Keratinocyte (primary cell): Measurements from ENCODE around the gene PGAP6.

Experiments used
- EZH2 ChIP-seq: IDR thresholded peaks from one replicate; pipeline ENCODE4 v1.6.1; 2012; ENCODE audit warnings: inconsistent platforms, mild to moderate bottlenecking, low read length, moderate library complexity
- TF ChIP-seq, protein P1 (sequence below), 3 experiments: IDR thresholded peaks in 1 of 3; conservative IDR thresholded peaks in 1 of 3; optimal IDR thresholded peaks in 1 of 3; 2 replicates in 2 of 3; 3 replicates in 1 of 3; pipeline versions ENCODE3 to v1.5.1; 2011; ENCODE audit warnings: low read length in 3 of 3, mild to moderate bottlenecking in 3 of 3, moderate library complexity in 2 of 3, control low read depth in 1 of 3, inconsistent platforms in 1 of 3; ENCODE audit not compliant: insufficient read depth in 2 of 3; ENCODE audit errors: extremely low read depth in 1 of 3

DNA sequence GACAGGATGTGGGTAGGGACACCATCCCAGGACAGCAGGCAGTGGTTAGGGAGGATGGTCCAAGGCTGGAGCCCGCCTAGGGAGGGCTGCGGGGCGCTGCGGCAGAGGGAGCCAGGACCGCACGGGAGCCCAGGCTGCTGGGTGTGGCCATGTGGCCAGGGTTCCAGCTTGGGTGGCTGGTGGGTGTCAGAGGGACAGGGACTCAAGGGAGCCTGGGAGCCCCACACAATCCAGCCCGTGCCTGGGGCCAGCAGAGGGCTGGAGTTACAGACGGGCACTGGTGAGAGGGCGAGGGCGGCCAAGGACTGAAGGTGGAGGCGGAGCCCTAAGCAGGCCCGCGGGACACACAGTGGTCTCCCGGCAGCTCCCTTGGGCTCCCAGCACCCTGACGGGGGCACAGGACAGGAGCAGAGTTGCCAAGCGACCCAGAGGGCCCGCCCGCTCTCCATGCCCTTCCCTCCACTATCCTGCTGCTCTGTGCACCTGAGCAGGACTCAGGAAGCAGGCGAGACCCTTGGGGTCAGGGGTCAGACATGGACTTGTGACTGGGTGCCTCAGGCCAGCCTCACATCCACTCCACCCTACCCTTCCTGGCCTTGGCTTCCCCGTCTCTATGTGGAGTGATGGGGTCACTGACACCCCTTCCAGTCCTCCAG lies 18.5 kb downstream of the PGAP6 start:
- no peak for TF ChIP-seq EZH2
- TF ChIP-seq, protein P1, sequence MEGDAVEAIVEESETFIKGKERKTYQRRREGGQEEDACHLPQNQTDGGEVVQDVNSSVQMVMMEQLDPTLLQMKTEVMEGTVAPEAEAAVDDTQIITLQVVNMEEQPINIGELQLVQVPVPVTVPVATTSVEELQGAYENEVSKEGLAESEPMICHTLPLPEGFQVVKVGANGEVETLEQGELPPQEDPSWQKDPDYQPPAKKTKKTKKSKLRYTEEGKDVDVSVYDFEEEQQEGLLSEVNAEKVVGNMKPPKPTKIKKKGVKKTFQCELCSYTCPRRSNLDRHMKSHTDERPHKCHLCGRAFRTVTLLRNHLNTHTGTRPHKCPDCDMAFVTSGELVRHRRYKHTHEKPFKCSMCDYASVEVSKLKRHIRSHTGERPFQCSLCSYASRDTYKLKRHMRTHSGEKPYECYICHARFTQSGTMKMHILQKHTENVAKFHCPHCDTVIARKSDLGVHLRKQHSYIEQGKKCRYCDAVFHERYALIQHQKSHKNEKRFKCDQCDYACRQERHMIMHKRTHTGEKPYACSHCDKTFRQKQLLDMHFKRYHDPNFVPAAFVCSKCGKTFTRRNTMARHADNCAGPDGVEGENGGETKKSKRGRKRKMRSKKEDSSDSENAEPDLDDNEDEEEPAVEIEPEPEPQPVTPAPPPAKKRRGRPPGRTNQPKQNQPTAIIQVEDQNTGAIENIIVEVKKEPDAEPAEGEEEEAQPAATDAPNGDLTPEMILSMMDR (optimal IDR thresholded peaks at IDR 0.05 in 1 of 3, IDR thresholded peaks at IDR 0.05 in 1 of 3, conservative IDR thresholded peaks at IDR 0.05 in 1 of 3; ENCODE audit: extremely low read depth in 1 of 3, insufficient read depth in 2 of 3, low read length in 3 of 3) = no peak
